GM12873 (cell line): ENCODE measurements around the gene PDE4D.

Experiments used
- CTCF ChIP-seq: IDR thresholded peaks from 2 replicates; pipeline ENCODE4 v1.5.1; 2012; ENCODE audit warnings: low read depth, mild to moderate bottlenecking, moderate library complexity, low read length, control low read depth; ENCODE audit not compliant: insufficient read depth; ENCODE audit errors: missing control alignments

PDE4D gene

DNA sequence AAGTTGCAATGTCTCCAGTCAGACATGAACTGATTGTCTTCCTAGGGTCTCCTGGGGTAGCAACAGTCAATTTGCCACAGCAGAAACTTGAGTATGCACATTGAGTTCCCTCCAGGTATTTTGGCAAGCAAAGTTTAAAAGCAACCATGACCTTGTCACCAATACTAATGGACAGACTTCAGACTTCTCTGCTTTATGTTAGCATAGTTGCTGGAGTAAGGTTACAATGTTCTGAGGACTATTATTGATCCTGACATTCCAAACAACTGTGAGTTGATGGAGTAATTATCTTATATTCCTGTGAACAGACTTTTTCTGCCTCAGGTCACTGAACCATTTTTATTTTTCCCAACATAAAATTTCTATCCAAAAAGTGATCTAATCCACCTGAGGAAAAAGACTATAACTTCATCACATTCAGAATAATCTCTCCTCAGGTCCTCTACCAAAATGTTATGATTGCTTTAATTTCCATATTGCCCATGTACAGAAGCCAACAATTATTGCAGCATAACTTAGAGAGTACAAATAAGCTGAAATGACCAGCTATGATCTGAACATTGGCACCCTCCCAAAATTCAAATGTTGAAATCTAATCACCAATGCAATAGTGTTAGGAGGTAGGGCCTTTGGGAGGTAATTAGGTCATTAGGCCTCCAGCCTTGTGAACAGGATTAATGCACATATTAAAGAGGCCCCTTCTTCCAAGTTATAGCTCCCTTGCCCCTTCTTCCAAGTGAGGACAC is 228.3 kb downstream of the PDE4D start:
- no peak for TF ChIP-seq CTCF

DNA sequence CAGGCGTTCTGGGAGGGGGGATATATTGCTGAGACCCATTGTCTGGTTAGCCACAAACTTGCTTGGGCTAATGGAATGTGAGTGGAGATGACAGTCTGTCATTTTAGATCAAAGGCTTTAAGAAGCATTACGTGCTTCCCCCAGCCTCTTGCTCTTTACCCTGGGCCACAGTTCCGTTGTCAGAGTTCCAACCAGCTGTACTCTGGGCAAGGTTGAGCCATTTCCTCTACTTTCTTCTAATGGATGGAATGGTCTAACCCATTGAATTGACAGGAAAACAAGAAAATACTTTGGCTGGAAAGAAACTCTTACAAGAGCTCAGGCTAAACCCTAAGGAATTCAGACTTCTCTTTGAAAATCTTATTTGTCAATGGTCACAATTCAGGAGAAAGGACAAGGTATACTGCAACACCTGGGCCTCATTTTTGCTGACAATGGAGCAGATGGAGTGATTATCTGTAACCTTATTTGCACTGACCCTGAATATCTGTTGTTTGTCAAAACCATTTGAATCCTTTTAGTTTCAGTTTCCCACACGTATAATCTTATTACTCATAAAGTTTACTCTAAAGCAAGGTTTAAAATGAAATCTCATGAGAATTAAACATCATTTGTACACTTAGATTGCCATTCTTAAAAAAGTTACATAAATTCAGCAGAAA is 231.4 kb downstream of the PDE4D start:
- no peak for TF ChIP-seq CTCF

DNA sequence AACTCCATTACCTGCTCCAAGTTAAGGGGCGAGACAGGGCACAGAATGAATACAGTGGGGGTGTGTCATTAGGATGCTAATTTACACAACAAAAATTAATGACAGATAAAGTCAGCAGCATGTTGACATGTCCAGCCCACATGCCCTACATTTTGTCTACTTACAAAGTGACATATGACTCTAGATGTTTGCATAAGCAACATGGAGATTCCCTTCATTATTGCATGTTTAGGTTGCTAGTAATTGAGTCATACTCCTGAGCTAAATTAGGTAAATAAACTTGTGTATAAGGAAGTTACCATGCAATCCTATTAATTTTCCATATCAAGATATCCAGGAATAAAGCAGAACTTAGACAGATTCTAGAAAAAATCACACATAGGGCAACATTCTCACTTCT is 232.2 kb downstream of the PDE4D start:
- TF ChIP-seq CTCF, result no peak

- peak; percentile 47 for TF ChIP-seq CTCF
Observed at GRCh38 chr5:59660737-59661136, 232.8 kb downstream of the PDE4D start.

DNA sequence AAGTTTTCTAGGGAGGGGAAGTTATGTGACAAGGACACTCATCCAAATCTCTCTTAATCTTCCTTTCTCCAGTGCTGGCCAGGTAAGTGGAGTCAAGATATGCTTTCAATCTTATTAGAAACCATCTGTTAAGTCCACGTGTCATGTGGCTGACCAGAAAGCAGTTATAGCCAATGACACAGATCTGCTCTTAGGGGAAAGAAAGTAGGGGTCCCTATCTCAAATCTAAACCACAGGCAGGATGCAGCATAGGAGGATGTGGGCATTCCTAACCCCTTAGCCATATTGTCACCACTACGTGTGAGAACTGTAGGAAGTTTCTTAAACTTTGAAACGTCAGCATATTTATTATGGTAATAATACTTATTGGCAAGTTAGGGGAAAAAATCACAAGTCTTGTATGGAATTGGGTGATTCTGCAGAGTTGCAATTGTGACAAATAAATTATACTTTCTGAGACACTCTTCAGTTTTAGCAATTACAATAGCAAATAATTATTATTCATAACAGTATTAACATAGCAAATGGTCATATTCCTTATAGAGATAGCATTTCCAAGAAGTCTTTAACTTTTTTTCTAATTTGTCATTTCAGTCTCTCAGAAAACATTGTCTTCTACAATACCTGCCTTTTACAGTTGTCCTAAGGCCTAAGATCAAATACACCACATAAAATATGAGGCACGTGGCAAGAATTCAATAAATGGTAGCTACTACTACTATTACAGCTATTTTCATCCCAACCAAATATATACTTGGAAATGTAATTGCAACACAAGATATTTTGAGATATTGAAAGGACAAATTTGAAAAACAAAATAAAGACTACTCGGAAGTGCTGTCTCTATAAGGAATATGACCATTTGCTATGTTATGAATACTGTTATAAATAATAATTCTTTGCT is 236.9 kb downstream of the PDE4D start:
- TF ChIP-seq CTCF, result no peak

GRCh38 chr5:59655693-59656309 is 237.7 kb downstream of the PDE4D start:
- TF ChIP-seq CTCF, result no peak
